Osteocyte (in vitro differentiated cells): ENCODE results near the gene TMEM14C. TPM values are rescaled to one million over a fixed set of nuclear protein-coding genes. Genes with fewer than 3 reads are reported as not detected.
"Not testable (repeated sequence)": the region's sequence is repeated elsewhere in the genome, so short reads cannot be mapped to it uniquely, and the experiment has no call there.

Experiments used
- DNase-seq: peaks from one replicate; pipeline ENCODE4 v3.0.0; 2021; ENCODE audit warnings: mixed read lengths; ENCODE audit not compliant: unreplicated experiment; ENCODE audit errors: extremely low spot score
- H3K27ac Mint-ChIP-seq: one replicate; pipeline ENCODE4 v1.8.0; 2021; ENCODE audit warnings: mild to moderate bottlenecking, mixed read lengths; ENCODE audit not compliant: unreplicated experiment
- H3K27me3 Mint-ChIP-seq: one replicate; pipeline ENCODE4 v1.8.0; 2021; ENCODE audit warnings: mixed read lengths; ENCODE audit not compliant: unreplicated experiment
- H3K36me3 Mint-ChIP-seq: one replicate; pipeline ENCODE4 v1.8.0; 2021; ENCODE audit warnings: mixed read lengths; ENCODE audit not compliant: unreplicated experiment
- H3K4me1 Mint-ChIP-seq: one replicate; pipeline ENCODE4 v1.8.0; 2021; ENCODE audit warnings: mixed read lengths; ENCODE audit not compliant: unreplicated experiment
- H3K4me3 Mint-ChIP-seq: one replicate; pipeline ENCODE4 v1.8.0; 2021; ENCODE audit warnings: mild to moderate bottlenecking, moderate library complexity, mixed read lengths; ENCODE audit not compliant: unreplicated experiment
- H3K9me3 Mint-ChIP-seq: one replicate; pipeline ENCODE4 v1.8.0; 2021; ENCODE audit warnings: mixed read lengths; ENCODE audit not compliant: unreplicated experiment
- total RNA-seq: library from RNA; stranded (reverse); gene quantifications from 2 replicates; pipeline ENCODE4 v1.2.1, GENCODE V29; 2021
- TF ChIP-seq, protein P1 (sequence below): fragments of 200-600 bp; sonication (generic); IDR thresholded peaks from 2 replicates; pipeline ENCODE4 v1.5.0; 2021; ENCODE audit warnings: antibody characterized with exemption, mild to moderate bottlenecking, moderate library complexity

Gene TMEM14C
- total RNA-seq, 1 donor from 2014 or later: 121 TPM

DNA sequence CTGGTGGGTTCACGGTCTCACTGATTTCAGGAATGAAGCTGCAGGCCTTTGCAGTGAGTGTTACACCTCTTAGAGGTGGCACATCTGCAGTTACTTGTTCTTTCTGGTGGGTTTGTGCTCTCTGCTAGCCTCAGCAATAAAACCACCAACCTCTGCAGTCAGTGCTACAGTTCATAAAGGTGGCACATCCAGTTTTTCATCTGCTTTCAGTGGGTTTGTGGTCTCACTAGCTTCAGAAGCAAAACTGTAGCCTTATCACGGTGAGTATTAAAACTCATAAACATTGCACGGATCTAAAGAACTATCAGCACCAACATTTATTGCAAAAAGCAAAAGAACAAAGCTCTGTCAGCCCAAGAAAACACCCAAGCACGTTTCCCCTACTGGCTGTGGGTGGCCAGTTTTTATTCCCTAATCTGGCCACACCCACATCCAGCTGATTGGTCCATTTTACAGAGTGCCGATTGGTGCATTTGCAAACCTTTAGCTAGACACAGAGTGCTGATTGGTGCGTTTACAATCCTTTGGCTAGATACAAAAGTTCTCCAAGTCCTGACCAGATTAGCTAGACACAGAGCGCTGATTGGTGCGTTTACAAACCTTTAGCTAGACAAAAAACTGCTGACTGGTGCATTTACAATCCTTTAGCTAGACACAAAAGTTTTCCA, 3.4 kb upstream of the TMEM14C start:
- Mint-ChIP-seq H3K27ac (no peak overlapping the region), H3K4me1 (peaks cover 21% of the 10 kb centered on the region), H3K9me3 (peaks cover 3% of the 10 kb centered on the region), H3K36me3 (no peaks in the 10 kb centered on the region), H3K27me3 (no peaks in the 10 kb centered on the region), H3K4me3 (no peak overlapping the region)
- TF ChIP-seq, protein P1, sequence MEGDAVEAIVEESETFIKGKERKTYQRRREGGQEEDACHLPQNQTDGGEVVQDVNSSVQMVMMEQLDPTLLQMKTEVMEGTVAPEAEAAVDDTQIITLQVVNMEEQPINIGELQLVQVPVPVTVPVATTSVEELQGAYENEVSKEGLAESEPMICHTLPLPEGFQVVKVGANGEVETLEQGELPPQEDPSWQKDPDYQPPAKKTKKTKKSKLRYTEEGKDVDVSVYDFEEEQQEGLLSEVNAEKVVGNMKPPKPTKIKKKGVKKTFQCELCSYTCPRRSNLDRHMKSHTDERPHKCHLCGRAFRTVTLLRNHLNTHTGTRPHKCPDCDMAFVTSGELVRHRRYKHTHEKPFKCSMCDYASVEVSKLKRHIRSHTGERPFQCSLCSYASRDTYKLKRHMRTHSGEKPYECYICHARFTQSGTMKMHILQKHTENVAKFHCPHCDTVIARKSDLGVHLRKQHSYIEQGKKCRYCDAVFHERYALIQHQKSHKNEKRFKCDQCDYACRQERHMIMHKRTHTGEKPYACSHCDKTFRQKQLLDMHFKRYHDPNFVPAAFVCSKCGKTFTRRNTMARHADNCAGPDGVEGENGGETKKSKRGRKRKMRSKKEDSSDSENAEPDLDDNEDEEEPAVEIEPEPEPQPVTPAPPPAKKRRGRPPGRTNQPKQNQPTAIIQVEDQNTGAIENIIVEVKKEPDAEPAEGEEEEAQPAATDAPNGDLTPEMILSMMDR: no peak
- no peak for DNase-seq

DNA sequence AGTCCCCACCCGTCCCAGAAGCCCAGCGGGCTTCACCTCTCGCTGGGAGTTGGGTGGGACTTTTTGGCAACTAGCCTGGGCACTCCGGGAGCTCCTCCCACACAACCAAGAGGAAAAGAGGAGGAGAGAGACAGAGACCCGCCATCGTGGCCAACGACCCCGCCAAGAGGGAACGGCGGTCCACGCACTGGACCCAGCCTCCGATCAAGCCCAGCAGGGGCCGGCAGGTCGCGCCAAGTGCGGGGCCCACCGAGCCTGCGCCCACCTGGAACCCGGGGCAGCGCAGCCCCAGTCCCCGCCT, 3.0 kb upstream of the TMEM14C start:
- Mint-ChIP-seq H3K36me3 (no peaks in the 10 kb centered on the region), H3K9me3 (peaks cover 3% of the 10 kb centered on the region), H3K27ac (no peak overlapping the region), H3K27me3 (no peaks in the 10 kb centered on the region), H3K4me3 (no peak overlapping the region), H3K4me1 (peaks cover 24% of the 10 kb centered on the region)
- TF ChIP-seq, protein P1: no peak
- DNase-seq: no peak

DNA sequence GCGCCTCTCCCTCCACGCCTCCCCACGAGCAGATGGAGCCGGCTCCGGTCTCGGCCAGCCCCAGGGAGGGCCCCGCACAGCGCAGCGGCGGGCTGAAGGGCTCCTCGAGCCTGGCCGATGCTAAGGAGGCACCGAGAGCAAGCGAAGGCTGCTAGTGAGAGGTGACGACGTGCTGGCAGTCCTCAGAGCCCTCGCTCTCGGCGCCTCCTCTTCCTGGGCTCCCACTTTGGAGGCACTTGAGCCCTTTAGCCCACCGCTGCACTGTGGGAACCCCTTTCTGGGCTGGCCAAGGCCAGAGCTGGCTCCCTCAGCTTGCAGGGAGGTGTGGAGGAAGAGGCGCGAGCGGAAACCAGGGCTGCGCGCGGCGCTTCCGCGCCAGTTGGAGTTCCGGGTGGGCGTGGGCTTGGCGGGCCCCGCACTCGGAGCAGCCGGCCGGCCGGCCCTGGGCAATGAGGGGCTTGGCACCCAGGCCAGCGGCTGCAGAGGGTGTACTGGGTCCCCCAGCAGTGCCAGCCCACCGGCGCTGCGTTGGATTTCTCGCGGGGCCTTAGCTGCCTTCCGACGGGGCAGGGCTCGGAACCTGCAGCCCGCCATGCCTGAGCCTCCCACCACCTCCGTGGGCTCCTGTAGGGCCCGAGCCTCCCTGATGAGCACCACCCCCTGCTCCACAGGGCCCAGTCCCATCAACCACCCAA, 2.5 kb upstream of the TMEM14C start:
- DNase-seq: no peak
- no peaks in the 10 kb centered on the region for H3K27me3 Mint-ChIP-seq
- TF ChIP-seq, protein P1: no peak
- no peak overlapping the region for H3K4me3 Mint-ChIP-seq
- peaks cover 29% of the 10 kb centered on the region for H3K4me1 Mint-ChIP-seq
- peaks cover 3% of the 10 kb centered on the region for H3K9me3 Mint-ChIP-seq
- H3K36me3 Mint-ChIP-seq: peaks cover 2% of the 10 kb centered on the region
- no peak overlapping the region for H3K27ac Mint-ChIP-seq

DNA sequence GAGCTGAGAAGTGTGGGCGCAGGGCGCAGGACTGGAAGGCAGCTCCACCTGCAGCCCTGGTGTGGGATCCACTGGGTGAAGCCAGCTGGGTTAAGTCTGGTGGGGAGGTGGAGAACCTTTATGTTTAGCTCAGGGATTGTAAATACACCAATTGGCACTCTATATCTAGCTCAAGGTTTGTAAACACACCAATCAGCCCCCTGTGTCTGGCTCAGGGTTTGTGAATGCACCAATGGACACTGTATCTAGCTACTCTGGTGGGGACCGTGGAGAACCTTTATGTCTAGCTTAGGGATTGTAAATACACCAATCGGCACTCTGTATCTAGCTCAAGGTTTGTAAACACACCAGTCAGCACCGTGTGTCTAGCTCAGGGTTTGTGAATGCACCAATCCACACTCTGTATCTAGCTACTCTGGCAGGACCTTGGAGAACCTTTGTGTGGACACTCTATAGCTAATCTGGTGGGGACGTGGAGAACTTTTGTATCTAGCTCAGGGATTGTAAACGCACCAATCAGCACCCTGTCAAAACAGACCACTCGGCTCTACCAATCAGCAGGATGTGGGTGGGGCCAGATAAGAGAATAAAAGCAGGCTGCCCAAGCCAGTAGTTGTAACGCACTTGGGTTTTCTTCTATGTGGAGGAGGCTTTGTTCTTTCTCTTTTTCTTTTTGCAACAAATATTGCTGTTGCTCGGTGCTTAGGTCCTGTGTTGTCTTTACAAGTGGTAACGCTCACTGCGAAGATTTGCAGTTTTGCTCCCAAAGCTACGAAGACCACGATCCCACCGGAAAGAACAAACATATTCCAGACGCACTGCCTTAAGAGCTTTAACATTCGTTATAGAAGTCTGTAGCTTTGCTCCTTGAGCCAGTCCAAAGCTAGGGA, 1.7 kb upstream of the TMEM14C start:
- not testable (repeated sequence) for H3K27me3 Mint-ChIP-seq, H3K9me3 Mint-ChIP-seq, H3K36me3 Mint-ChIP-seq, DNase-seq
- Mint-ChIP-seq H3K4me1 (peaks cover 32% of the 10 kb centered on the region), H3K27ac (peak overlapping the region; percentile 98), H3K4me3 (peak overlapping the region; percentile 98)

DNA sequence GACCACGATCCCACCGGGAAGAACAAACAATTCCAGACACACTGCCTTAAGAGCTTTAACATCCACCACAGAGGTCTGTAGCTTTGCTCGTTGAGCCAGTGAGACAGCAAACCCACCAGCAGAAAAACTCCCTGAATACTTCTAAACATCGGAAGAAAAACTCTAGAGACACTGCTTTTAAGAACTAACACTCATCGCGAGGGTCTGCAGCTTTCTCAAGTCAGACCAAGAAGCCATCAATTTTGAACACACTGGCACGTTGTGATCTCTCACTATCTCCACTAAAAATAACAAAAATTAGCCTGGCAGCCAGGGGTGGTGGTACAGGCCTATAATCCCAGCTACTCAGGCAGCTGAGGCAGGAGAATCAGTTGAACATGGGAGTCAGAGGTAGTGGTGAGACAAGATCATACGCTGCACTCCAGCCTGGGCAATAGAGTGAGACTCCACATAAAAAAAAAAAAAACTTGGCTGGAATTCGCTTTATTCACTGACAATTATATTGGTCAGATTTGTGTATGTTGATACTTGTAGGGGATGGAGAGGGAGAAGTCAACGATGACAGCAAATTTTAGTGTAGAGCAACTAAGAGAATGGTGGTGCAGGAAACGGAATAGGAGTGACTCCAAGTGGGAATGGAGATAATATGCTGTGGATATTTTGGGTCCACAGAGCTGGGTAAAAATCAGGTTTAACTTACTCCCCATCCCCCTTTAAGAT, 860 bp upstream of the TMEM14C start:
- Mint-ChIP-seq H3K9me3 (peaks cover 3% of the 10 kb centered on the region), H3K4me3 (peak overlapping the region; percentile 98), H3K27ac (peak overlapping the region; percentile 98), H3K27me3 (no peaks in the 10 kb centered on the region), H3K4me1 (peaks cover 32% of the 10 kb centered on the region), H3K36me3 (peaks cover 9% of the 10 kb centered on the region)
- DNase-seq: no peak
- TF ChIP-seq, protein P1: no peak
